ENCODE results near the gene GPC5. TPM values are rescaled to one million over a fixed set of nuclear protein-coding genes. Genes with fewer than 3 reads are reported as not detected.
A peak's percentile ranks its signal among the peaks of the same experiment; 100 is the strongest.

Gene GPC5
- total and polyA plus RNA-seq, 4 donors, result 15.2 to 54.4 (median 24.0) TPM

DNA sequence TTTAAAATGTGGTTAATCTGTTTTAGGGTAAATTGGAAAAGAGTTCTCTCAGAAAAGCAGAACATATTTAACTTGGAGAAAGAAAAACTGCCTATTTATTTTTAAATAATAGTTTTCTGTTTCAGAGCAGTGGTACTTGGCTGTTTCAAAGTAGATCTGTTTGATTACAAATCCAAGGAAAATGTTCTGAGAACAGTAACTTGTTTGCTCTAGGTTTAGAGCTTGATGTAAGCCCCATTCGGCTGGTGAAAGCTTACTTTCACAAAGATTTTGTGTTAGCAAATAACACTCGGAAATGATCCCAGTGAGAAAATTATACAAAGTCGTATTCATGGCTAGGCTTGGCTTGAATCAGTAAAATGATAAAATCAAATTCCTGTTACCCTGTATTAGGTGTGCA lies 1432.4 kb downstream of the GPC5 start:
- H3K4me3 ChIP-seq (ENCODE audit: low read depth, low read length), result no peak overlapping the region
- H3K36me3 ChIP-seq (ENCODE audit: control insufficient read depth, insufficient read depth, low read length), result no peaks in the 10 kb centered on the region
- no peaks in the 10 kb centered on the region for H3K4me1 ChIP-seq (ENCODE audit: control insufficient read depth, insufficient read depth, low read length)
- peak in 2 of 6 donors; percentile 32 to 36 for DNase-seq (ENCODE audit: low read depth in 4 of 6, low spot score in 6 of 6)
- no CpG with 5 or more reads among the region's 3 CpGs for WGBS (ENCODE audit: insufficient coverage)
- H3K27ac ChIP-seq (ENCODE audit: low read depth, low read length), result no peak overlapping the region
- H3K27me3 ChIP-seq (ENCODE audit: control insufficient read depth, insufficient read depth, low read length), result no peaks in the 10 kb centered on the region
- no peaks in the 10 kb centered on the region for H3K9me3 ChIP-seq (ENCODE audit: control insufficient read depth, insufficient read depth, low read length)

DNA sequence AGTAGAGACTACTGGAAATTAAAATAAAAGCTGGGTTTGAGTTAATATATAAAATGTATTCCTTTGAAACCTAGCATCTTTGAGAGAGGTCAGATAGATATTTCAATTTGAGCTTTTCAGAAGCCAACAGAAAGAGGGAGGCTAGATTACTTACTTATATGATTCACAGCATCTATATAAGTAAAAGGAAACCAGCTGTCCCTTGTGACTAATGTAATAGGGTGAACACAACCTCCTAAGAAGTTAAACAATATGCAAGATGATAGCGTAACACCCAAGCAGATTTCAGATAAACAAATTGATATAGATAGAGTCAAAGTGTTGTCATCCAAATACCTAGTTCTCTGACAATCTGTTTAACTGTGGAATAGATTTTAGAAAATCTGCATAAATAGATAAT lies 1434.7 kb downstream of the GPC5 start:
- Histone ChIP-seq H3K27me3 (ENCODE audit: control insufficient read depth, insufficient read depth, low read length) (no peaks in the 10 kb centered on the region), H3K4me3 (ENCODE audit: low read depth, low read length) (no peak overlapping the region)

DNA sequence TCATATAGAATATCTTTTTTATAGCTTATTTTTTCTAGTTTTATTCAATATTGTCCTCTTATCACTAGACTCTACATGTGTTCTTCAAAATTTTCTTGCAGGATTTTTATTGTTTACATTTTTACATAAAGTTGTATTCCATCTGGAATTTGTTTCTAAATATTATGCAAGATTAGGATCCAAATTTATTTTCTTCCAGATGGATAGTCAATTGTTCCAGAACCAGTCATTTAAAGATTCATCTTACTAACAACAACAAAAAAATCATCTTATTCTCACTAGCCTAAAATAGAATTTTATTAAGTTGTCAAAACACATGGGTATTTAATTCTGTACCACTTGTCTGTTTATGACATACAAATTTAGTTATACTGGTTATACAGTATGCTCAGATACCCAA lies 1437.8 kb downstream of the GPC5 start:
- no peaks in the 10 kb centered on the region for H3K27me3 ChIP-seq (ENCODE audit: control insufficient read depth, insufficient read depth, low read length)
- no peak overlapping the region for H3K27ac ChIP-seq (ENCODE audit: low read depth, low read length)
- H3K4me1 ChIP-seq (ENCODE audit: control insufficient read depth, insufficient read depth, low read length), result no peaks in the 10 kb centered on the region
- no peaks in the 10 kb centered on the region for H3K36me3 ChIP-seq (ENCODE audit: control insufficient read depth, insufficient read depth, low read length)
- DNase-seq (ENCODE audit: low read depth in 4 of 6, low spot score in 6 of 6), result peak in 1 of 6 donors; percentile 28
- H3K4me3 ChIP-seq (ENCODE audit: low read depth, low read length), result no peak overlapping the region
- peaks cover 1% of the 10 kb centered on the region for H3K9me3 ChIP-seq (ENCODE audit: control insufficient read depth, insufficient read depth, low read length)

More for the DNA sequence above, 1434.7 kb downstream of the GPC5 start:
- Histone ChIP-seq H3K9me3 (ENCODE audit: control insufficient read depth, insufficient read depth, low read length) (peaks cover 1% of the 10 kb centered on the region), H3K36me3 (ENCODE audit: control insufficient read depth, insufficient read depth, low read length) (no peaks in the 10 kb centered on the region), H3K27ac (ENCODE audit: low read depth, low read length) (no peak overlapping the region), H3K4me1 (ENCODE audit: control insufficient read depth, insufficient read depth, low read length) (no peaks in the 10 kb centered on the region)
- no peak for DNase-seq (ENCODE audit: low read depth in 4 of 6, low spot score in 6 of 6)
- WGBS (ENCODE audit: insufficient coverage), result no CpG with 5 or more reads among the region's 1 CpG

DNA sequence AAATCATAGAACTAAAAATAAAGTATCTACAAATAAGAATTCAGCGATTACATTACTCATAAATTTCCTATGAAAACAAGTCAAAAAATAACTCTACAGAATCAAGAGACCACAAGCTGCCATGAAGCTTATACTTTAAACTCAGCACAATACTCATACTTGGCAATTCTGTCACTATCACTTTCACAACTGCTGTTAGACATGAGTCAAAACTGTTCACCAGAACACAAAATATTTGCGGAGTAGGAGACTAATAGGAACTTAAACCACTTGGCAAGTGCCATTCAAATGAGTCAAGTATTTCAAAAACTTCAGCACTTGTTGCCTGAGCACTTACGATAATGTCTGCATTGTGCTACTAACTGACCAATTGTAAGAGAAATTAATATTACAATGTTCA lies 1440.4 kb downstream of the GPC5 start:
- Histone ChIP-seq H3K4me1 (ENCODE audit: control insufficient read depth, insufficient read depth, low read length) (no peaks in the 10 kb centered on the region), H3K9me3 (ENCODE audit: control insufficient read depth, insufficient read depth, low read length) (peaks cover 1% of the 10 kb centered on the region), H3K27me3 (ENCODE audit: control insufficient read depth, insufficient read depth, low read length) (no peaks in the 10 kb centered on the region), H3K4me3 (ENCODE audit: low read depth, low read length) (no peak overlapping the region), H3K36me3 (ENCODE audit: control insufficient read depth, insufficient read depth, low read length) (no peaks in the 10 kb centered on the region), H3K27ac (ENCODE audit: low read depth, low read length) (no peak overlapping the region)
- WGBS (ENCODE audit: insufficient coverage), result no CpG with 5 or more reads among the region's 3 CpGs
- DNase-seq (ENCODE audit: low read depth in 4 of 6, low spot score in 6 of 6), result no peak

DNA sequence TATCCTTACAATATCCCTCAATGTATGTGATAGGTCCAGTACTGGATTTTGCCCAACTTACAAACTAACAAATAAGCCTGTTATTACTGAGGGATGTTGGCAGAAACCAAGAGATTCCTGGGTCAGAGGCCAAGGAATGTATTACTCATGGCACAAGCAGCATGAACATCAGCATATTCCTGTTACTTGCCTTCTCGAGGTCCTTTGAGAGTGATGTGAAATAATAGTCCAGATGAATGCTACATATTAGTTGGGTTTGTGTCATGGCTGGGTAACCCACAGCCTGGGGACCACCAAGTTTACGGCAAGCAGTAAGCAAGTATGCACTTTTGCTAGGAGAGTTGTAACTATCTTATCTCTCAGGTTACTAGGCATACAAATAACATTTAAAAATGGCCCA lies 1443.7 kb downstream of the GPC5 start:
- no CpG with 5 or more reads among the region's 2 CpGs for WGBS (ENCODE audit: insufficient coverage)
- Histone ChIP-seq H3K27ac (ENCODE audit: low read depth, low read length) (no peak overlapping the region), H3K27me3 (ENCODE audit: control insufficient read depth, insufficient read depth, low read length) (no peaks in the 10 kb centered on the region), H3K9me3 (ENCODE audit: control insufficient read depth, insufficient read depth, low read length) (peaks cover 1% of the 10 kb centered on the region), H3K36me3 (ENCODE audit: control insufficient read depth, insufficient read depth, low read length) (no peaks in the 10 kb centered on the region), H3K4me3 (ENCODE audit: low read depth, low read length) (no peak overlapping the region), H3K4me1 (ENCODE audit: control insufficient read depth, insufficient read depth, low read length) (no peaks in the 10 kb centered on the region)
- no peak for DNase-seq (ENCODE audit: low read depth in 4 of 6, low spot score in 6 of 6)

DNA sequence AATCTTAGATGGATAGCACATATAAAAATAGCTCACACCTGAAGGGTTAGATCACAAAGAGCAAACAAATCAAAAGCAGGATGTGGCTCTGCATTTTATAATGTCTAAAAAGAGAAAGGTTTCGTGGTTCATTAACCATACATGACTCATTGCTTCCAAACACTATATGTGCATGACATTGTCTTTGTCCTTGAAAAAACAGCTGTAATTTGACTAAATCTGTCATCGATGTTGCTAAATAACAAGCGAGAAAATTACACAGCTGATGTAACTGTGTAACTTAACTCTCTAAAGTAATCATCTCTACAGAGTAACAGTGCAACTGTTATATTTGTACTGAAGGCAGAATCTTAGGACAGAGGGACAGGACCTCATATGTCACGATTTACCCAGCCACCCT lies 1445.1 kb downstream of the GPC5 start:
- Histone ChIP-seq H3K4me1 (ENCODE audit: control insufficient read depth, insufficient read depth, low read length) (no peaks in the 10 kb centered on the region), H3K36me3 (ENCODE audit: control insufficient read depth, insufficient read depth, low read length) (no peaks in the 10 kb centered on the region), H3K4me3 (ENCODE audit: low read depth, low read length) (no peak overlapping the region), H3K27ac (ENCODE audit: low read depth, low read length) (no peak overlapping the region), H3K27me3 (ENCODE audit: control insufficient read depth, insufficient read depth, low read length) (no peaks in the 10 kb centered on the region), H3K9me3 (ENCODE audit: control insufficient read depth, insufficient read depth, low read length) (no peaks in the 10 kb centered on the region)
- no CpG with 5 or more reads among the region's 4 CpGs for WGBS (ENCODE audit: insufficient coverage)
- DNase-seq (ENCODE audit: low read depth in 4 of 6, low spot score in 6 of 6), result peak in 1 of 6 donors; percentile 35

DNA sequence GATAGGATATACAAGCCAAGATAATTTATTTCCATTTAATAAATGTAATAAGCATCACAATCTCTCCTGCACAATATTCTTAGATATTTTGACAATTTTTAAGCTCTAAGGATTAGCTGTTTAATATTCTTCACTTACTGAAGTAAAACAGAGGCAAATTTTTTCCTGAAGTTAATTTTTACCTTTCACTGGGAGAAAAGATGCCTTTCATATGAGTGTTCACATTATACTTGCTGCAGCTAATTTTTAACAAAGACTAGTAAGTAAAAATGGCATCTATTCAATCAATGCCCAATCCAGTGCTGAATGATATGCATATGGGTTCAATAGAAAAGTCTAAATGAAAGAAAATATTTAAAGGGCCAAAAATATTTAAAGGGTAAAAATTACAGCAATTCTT lies 1451.0 kb downstream of the GPC5 start:
- Histone ChIP-seq H3K4me3 (ENCODE audit: low read depth, low read length) (no peak overlapping the region), H3K9me3 (ENCODE audit: control insufficient read depth, insufficient read depth, low read length) (no peaks in the 10 kb centered on the region), H3K27ac (ENCODE audit: low read depth, low read length) (no peak overlapping the region), H3K4me1 (ENCODE audit: control insufficient read depth, insufficient read depth, low read length) (no peaks in the 10 kb centered on the region), H3K36me3 (ENCODE audit: control insufficient read depth, insufficient read depth, low read length) (no peaks in the 10 kb centered on the region), H3K27me3 (ENCODE audit: control insufficient read depth, insufficient read depth, low read length) (no peaks in the 10 kb centered on the region)
- DNase-seq (ENCODE audit: low read depth in 4 of 6, low spot score in 6 of 6), result no peak

DNA sequence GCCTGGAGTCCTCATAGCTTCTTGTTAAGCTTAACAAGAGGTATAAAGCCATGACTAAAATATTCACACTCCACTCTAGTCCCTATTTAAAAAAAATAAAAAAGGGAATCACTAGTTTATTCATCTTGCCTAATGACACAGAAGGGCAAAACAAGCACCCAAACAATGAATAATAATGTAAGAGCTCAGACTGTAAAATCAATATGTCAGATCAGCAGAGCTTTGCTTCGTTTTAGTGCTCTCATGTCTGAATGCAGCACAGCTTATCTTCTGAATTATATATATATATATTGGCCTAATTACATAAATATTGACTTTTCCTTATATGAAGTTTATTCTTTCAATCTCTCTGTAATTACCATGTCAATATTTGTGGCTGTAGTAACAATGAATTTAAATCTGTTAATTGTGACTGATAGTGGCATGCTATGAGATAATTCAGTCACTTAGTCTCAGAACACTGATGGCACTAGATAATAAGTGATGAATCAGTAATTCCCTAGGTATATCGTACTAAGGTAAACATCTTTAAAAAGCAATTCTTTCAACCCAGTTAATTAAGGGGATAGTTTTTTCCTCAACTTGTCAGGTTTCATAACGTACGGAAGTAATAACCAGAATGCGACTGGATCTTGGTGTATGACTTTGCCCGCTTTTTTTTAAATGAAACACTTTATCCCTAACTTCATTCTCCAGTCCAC lies 1466.3 kb downstream of the GPC5 start:
- Histone ChIP-seq H3K36me3 (ENCODE audit: control insufficient read depth, insufficient read depth, low read length) (no peaks in the 10 kb centered on the region), H3K4me1 (ENCODE audit: control insufficient read depth, insufficient read depth, low read length) (no peaks in the 10 kb centered on the region), H3K27ac (ENCODE audit: low read depth, low read length) (no peak overlapping the region), H3K27me3 (ENCODE audit: control insufficient read depth, insufficient read depth, low read length) (no peaks in the 10 kb centered on the region), H3K4me3 (ENCODE audit: low read depth, low read length) (no peak overlapping the region), H3K9me3 (ENCODE audit: control insufficient read depth, insufficient read depth, low read length) (no peaks in the 10 kb centered on the region)
- no CpG with 5 or more reads among the region's 6 CpGs for WGBS (ENCODE audit: insufficient coverage)
- no peak for DNase-seq (ENCODE audit: low read depth in 4 of 6, low spot score in 6 of 6)

DNA sequence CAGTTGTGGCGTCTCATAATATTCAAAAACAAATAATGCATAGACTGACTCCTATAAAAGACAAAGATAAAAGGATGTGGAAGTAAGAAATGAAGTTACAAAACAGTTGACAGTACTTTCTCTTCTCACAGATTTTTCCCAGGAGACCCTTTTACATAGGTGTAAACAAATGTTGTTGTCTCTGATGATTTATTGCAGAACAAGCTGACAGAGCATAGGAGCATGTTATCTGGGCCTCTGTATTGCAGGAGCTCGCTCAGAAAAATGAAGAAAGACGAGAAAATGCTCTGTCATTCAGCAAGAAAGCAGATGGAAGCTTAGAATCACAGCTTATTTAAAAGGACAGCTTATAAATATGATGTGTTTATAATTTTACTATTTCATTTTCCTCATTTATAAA lies 1474.6 kb downstream of the GPC5 start:
- WGBS (ENCODE audit: insufficient coverage), result no CpG with 5 or more reads among the region's 3 CpGs
- no peaks in the 10 kb centered on the region for H3K27me3 ChIP-seq (ENCODE audit: control insufficient read depth, insufficient read depth, low read length)
- peak in 1 of 6 donors; percentile 36 for DNase-seq (ENCODE audit: low read depth in 4 of 6, low spot score in 6 of 6)

DNA sequence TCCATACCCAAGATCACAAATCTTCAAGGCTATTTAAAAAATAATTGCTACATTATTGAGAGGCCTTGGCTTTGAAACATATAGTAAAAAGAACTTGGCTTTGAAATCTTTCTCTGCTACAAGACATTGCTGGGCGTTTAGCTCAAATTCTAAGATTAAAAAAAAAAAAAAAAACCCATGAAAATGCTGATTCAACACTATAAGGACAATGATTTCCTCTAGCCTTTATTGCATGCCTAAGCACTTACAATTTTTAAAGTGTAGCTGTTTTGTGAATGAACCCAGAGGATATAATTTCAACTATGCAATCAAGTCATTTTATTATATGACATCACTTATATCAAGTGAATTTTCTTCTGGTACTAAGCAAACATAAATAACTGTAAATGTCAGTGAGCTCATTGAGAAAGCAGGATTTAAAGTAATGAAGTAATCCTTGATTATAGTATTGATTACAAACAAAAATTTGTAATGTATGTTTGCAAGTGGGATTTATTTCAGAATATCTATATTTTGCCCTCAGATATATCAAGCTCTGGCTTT lies 1488.2 kb downstream of the GPC5 start:
- H3K27me3 ChIP-seq (ENCODE audit: control insufficient read depth, insufficient read depth, low read length), result no peaks in the 10 kb centered on the region
- DNase-seq (ENCODE audit: low read depth in 4 of 6, low spot score in 6 of 6), result peak in 1 of 6 donors; percentile 21
- no CpG with 5 or more reads among the region's 1 CpG for WGBS (ENCODE audit: insufficient coverage)

More for the DNA sequence above, 1474.6 kb downstream of the GPC5 start:
- Histone ChIP-seq H3K4me3 (ENCODE audit: low read depth, low read length) (no peak overlapping the region), H3K4me1 (ENCODE audit: control insufficient read depth, insufficient read depth, low read length) (no peaks in the 10 kb centered on the region), H3K27ac (ENCODE audit: low read depth, low read length) (no peak overlapping the region), H3K36me3 (ENCODE audit: control insufficient read depth, insufficient read depth, low read length) (no peaks in the 10 kb centered on the region), H3K9me3 (ENCODE audit: control insufficient read depth, insufficient read depth, low read length) (no peaks in the 10 kb centered on the region)

More for the DNA sequence above, 1488.2 kb downstream of the GPC5 start:
- Histone ChIP-seq H3K9me3 (ENCODE audit: control insufficient read depth, insufficient read depth, low read length) (no peaks in the 10 kb centered on the region), H3K4me3 (ENCODE audit: low read depth, low read length) (no peak overlapping the region), H3K36me3 (ENCODE audit: control insufficient read depth, insufficient read depth, low read length) (no peaks in the 10 kb centered on the region), H3K4me1 (ENCODE audit: control insufficient read depth, insufficient read depth, low read length) (no peaks in the 10 kb centered on the region), H3K27ac (ENCODE audit: low read depth, low read length) (no peak overlapping the region)

All from spinal cord (tissue), 10 donors.